ENCODE data around the gene NDST3. TPM values are rescaled to one million over a fixed set of nuclear protein-coding genes. Genes with fewer than 3 reads are reported as not detected.

The NDST3 gene
- total and polyA plus RNA-seq, 12 donors = 0.10 to 0.70 (median 0.35) TPM; not detected in 3

- Histone ChIP-seq H3K36me3 (replicated peaks in 1 of 2) (no peaks in the 10 kb centered on the region), H3K4me1 (replicated peaks in 1 of 2) (peaks cover 0 to 22% of the 10 kb centered on the region in 2 donors), H3K27ac (no peak overlapping the region), H3K4me3 (no peak overlapping the region), H3K27me3 (no peaks in the 10 kb centered on the region), H3K9me3 (replicated peaks in 1 of 3) (no peaks in the 10 kb centered on the region)
- intact Hi-C loops (cut with DNase I) = no loop called here
- 94 to 97% (median 95%) methylated on average over 4 of the region's 4 CpGs for WGBS, 4 donors
- TF ChIP-seq, protein P1, sequence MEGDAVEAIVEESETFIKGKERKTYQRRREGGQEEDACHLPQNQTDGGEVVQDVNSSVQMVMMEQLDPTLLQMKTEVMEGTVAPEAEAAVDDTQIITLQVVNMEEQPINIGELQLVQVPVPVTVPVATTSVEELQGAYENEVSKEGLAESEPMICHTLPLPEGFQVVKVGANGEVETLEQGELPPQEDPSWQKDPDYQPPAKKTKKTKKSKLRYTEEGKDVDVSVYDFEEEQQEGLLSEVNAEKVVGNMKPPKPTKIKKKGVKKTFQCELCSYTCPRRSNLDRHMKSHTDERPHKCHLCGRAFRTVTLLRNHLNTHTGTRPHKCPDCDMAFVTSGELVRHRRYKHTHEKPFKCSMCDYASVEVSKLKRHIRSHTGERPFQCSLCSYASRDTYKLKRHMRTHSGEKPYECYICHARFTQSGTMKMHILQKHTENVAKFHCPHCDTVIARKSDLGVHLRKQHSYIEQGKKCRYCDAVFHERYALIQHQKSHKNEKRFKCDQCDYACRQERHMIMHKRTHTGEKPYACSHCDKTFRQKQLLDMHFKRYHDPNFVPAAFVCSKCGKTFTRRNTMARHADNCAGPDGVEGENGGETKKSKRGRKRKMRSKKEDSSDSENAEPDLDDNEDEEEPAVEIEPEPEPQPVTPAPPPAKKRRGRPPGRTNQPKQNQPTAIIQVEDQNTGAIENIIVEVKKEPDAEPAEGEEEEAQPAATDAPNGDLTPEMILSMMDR (IDR thresholded peaks at IDR 0.05) = no peak
- no peak for TF ChIP-seq POLR2A (IDR thresholded peaks at IDR 0.05)
- DNase-seq = no peak
Measured at GRCh38 chr4:118277243-118277642, 243.0 kb downstream of the NDST3 start.

GRCh38 chr4:118278473-118279274 is 244.4 kb downstream of the NDST3 start:
- intact Hi-C loops (cut with DNase I) = no loop called here
- peak overlapping the region; percentile 9 to 81 (median 62) for H3K4me3 ChIP-seq
- no peaks in the 10 kb centered on the region for H3K27me3 ChIP-seq
- TF ChIP-seq, protein P1 (IDR thresholded peaks at IDR 0.05) = no peak
- peak; percentile 72 to 85 for TF ChIP-seq POLR2A (IDR thresholded peaks at IDR 0.05)
- 0 to 1% (median 1%) methylated on average over 19 to 56 of the region's 56 CpGs for WGBS, 4 donors
- H3K9me3 ChIP-seq (replicated peaks in 1 of 3) = no peaks in the 10 kb centered on the region
- peak; percentile 97 to 99 (median 98) for DNase-seq
- H3K36me3 ChIP-seq (replicated peaks in 1 of 2) = no peaks in the 10 kb centered on the region
- peak overlapping the region; percentile 34 to 97 (median 88) for H3K27ac ChIP-seq
- H3K4me1 ChIP-seq (replicated peaks in 1 of 2) = peaks cover 0 to 22% of the 10 kb centered on the region in 2 donors

GRCh38 chr4:118279328-118279727 is 245.0 kb downstream of the NDST3 start:
- intact Hi-C loops (cut with DNase I) = no loop called here

GRCh38 chr4:118279920-118280432 is 245.7 kb downstream of the NDST3 start:
- Histone ChIP-seq H3K4me1 (replicated peaks in 1 of 2) (peaks cover 0 to 22% of the 10 kb centered on the region in 2 donors), H3K4me3 (peak overlapping the region in 1 of 4 donors; percentile 66), H3K9me3 (replicated peaks in 1 of 3) (no peaks in the 10 kb centered on the region), H3K36me3 (replicated peaks in 1 of 2) (no peaks in the 10 kb centered on the region), H3K27me3 (no peaks in the 10 kb centered on the region), H3K27ac (no peak overlapping the region)
- WGBS, 4 donors = 29 to 54% (median 50%) methylated on average over 2 of the region's 2 CpGs
- no peak for DNase-seq
- TF ChIP-seq POLR2A (IDR thresholded peaks at IDR 0.05) = no peak
- TF ChIP-seq, protein P1 (IDR thresholded peaks at IDR 0.05) = no peak
- intact Hi-C loops (cut with DNase I) = no loop called here

More at GRCh38 chr4:118279328-118279727, 245.0 kb downstream of the NDST3 start:
- Histone ChIP-seq H3K27ac (peak overlapping the region in 4 of 5 donors; percentile 74 to 97 (median 92)), H3K4me1 (replicated peaks in 1 of 2) (peaks cover 0 to 22% of the 10 kb centered on the region in 2 donors), H3K4me3 (peak overlapping the region in 3 of 4 donors; percentile 57 to 81 (median 66)), H3K9me3 (replicated peaks in 1 of 3) (no peaks in the 10 kb centered on the region), H3K27me3 (no peaks in the 10 kb centered on the region), H3K36me3 (replicated peaks in 1 of 2) (no peaks in the 10 kb centered on the region)
- WGBS, 4 donors = 6 to 13% (median 9%) methylated on average over 13 of the region's 13 CpGs
- DNase-seq = no peak
- TF ChIP-seq POLR2A (IDR thresholded peaks at IDR 0.05) = no peak
- TF ChIP-seq, protein P1 (IDR thresholded peaks at IDR 0.05) = no peak

Measured in adrenal gland (tissue), 12 donors.